ENCODE measurements around the gene SLC6A18.

GRCh38 chr5:1268666-1269065 is 43.5 kb downstream of the SLC6A18 start:
- no peak for TF ChIP-seq CTCF (IDR thresholded peaks at IDR 0.05)
- no peak for TF ChIP-seq POLR2AphosphoS5 (IDR thresholded peaks at IDR 0.05; ENCODE audit: low read depth, low read length)
- no peak for TF ChIP-seq SIN3A (IDR thresholded peaks at IDR 0.05; ENCODE audit: borderline replicate concordance, insufficient read depth, low read depth, low read length)

All from Panc1 (cell line).